Lower leg skin (tissue), 3 donors: ENCODE measurements around the gene TGFBRAP1.

Source experiments
- CTCF ChIP-seq, 3 donors: fragments of 450-650 bp; IDR thresholded peaks; one replicate each; pipeline ENCODE4 v1.5.1; 2016; ENCODE audit warnings: antibody characterized with exemption in 3 of 3, mild to moderate bottlenecking in 3 of 3, moderate library complexity in 2 of 3
- POLR2A ChIP-seq, 2 donors: fragments of 450-650 bp; IDR thresholded peaks; one replicate each; pipeline ENCODE4 v1.6.1; 2016 to 2017; ENCODE audit warnings: antibody characterized with exemption in 2 of 2, mild to moderate bottlenecking in 1 of 2, moderate library complexity in 1 of 2

GRCh38 chr2:105278654-105279053 lies 50.9 kb downstream of the TGFBRAP1 start:
- TF ChIP-seq CTCF (IDR thresholded peaks at IDR 0.05), result no peak
- no peak for TF ChIP-seq POLR2A (IDR thresholded peaks at IDR 0.05)
